H9 (cell line): ENCODE data around the gene CFAP54. TPM values are rescaled to one million over a fixed set of nuclear protein-coding genes. Genes with fewer than 3 reads are reported as not detected.

Experiments used
- DNase-seq: peaks from one replicate; pipeline ENCODE4 v3.0.0-alpha.2; 2017
- H2AFZ ChIP-seq: one replicate; pipeline ENCODE4 v1.6.1; 2013; ENCODE audit warnings: mild to moderate bottlenecking, low read length, control low read depth, moderate library complexity
- H2AK5ac ChIP-seq: 2 replicates; pipeline ENCODE4 v1.6.1; 2013; ENCODE audit warnings: low read length, control low read depth, mixed read lengths; ENCODE audit not compliant: insufficient read length
- H2BK120ac ChIP-seq: one replicate; pipeline ENCODE4 v1.6.1; 2013; ENCODE audit warnings: low read depth, mild to moderate bottlenecking, low read length, control low read depth, inconsistent platforms; ENCODE audit not compliant: poor library complexity, severe bottlenecking
- H2BK12ac ChIP-seq: 2 replicates; pipeline ENCODE4 v1.6.1; 2013; ENCODE audit warnings: low read length, control low read depth, mixed read lengths, low read depth; ENCODE audit not compliant: insufficient read length
- H2BK15ac ChIP-seq: 2 replicates; pipeline ENCODE4 v1.6.1; 2013; ENCODE audit warnings: low read depth, low read length, control low read depth
- H2BK20ac ChIP-seq: one replicate; pipeline ENCODE4 v1.6.1; 2013; ENCODE audit warnings: low read depth, mild to moderate bottlenecking, low read length, control low read depth, inconsistent platforms; ENCODE audit not compliant: poor library complexity, severe bottlenecking
- H2BK5ac ChIP-seq: 2 replicates; pipeline ENCODE4 v1.6.1; 2013; ENCODE audit warnings: low read length, control low read depth, mixed read lengths; ENCODE audit not compliant: insufficient read length
- H3K14ac ChIP-seq: 2 replicates; pipeline ENCODE4 v1.6.1; 2013; ENCODE audit warnings: low read length, control low read depth; ENCODE audit not compliant: insufficient read depth
- H3K18ac ChIP-seq: 2 replicates; pipeline ENCODE4 v1.6.1; 2013; ENCODE audit warnings: low read depth, mild to moderate bottlenecking, mixed read lengths, low read length, control low read depth; ENCODE audit not compliant: insufficient read length
- H3K23ac ChIP-seq: 2 replicates; pipeline ENCODE4 v1.6.1; 2013; ENCODE audit warnings: low read length, control low read depth, mixed read lengths, low read depth; ENCODE audit not compliant: insufficient read length
- H3K23me2 ChIP-seq: 2 replicates; pipeline ENCODE4 v1.6.1; 2013; ENCODE audit warnings: low read depth, mild to moderate bottlenecking, mixed read lengths, low read length, control low read depth; ENCODE audit not compliant: insufficient read length, poor library complexity, severe bottlenecking
- H3K27ac ChIP-seq: 2 replicates; pipeline ENCODE4 v1.5.1; 2013; ENCODE audit warnings: low read length, control low read depth, mixed read lengths, low read depth; ENCODE audit not compliant: insufficient read length
- H3K27me3 ChIP-seq: 2 replicates; pipeline ENCODE4 v1.6.1; 2013; ENCODE audit warnings: low read length, control low read depth, inconsistent platforms; ENCODE audit not compliant: insufficient read depth
- H3K4ac ChIP-seq: 2 replicates; pipeline ENCODE4 v1.6.1; 2013; ENCODE audit warnings: low read depth, mild to moderate bottlenecking, control low read depth, inconsistent platforms, low read length, moderate library complexity
- H3K4me1 ChIP-seq: 2 replicates; pipeline ENCODE4 v1.6.1; 2013; ENCODE audit warnings: low read length, control low read depth, inconsistent platforms; ENCODE audit not compliant: insufficient read depth
- H3K4me2 ChIP-seq: 2 replicates; pipeline ENCODE4 v1.6.1; 2013; ENCODE audit warnings: low read length, control low read depth, mixed read lengths; ENCODE audit not compliant: insufficient read length, insufficient read depth
- H3K56ac ChIP-seq: 2 replicates; pipeline ENCODE4 v1.6.1; 2013; ENCODE audit warnings: low read depth, mild to moderate bottlenecking, mixed read lengths, low read length, control low read depth; ENCODE audit not compliant: insufficient read length
- H3K79me1 ChIP-seq: 2 replicates; pipeline ENCODE4 v1.6.1; 2013; ENCODE audit warnings: low read depth, mild to moderate bottlenecking, moderate library complexity, low read length, control low read depth, inconsistent platforms; ENCODE audit not compliant: insufficient read depth, poor library complexity, severe bottlenecking
- H3K79me2 ChIP-seq: 2 replicates; pipeline ENCODE4 v1.6.1; 2013; ENCODE audit warnings: low read length, control low read depth, inconsistent platforms; ENCODE audit not compliant: insufficient read depth
- H3K9ac ChIP-seq: 2 replicates; pipeline ENCODE4 v1.6.1; 2013; ENCODE audit warnings: low read length, control low read depth, mixed read lengths; ENCODE audit not compliant: insufficient read length; ENCODE audit errors: extremely low read depth
- H3K9me3 ChIP-seq: one replicate; pipeline ENCODE4 v1.6.1; 2013; ENCODE audit warnings: low read depth, low read length, inconsistent platforms; ENCODE audit not compliant: control insufficient read depth
- H3T11ph ChIP-seq: one replicate; pipeline ENCODE4 v1.6.1; 2013; ENCODE audit warnings: mild to moderate bottlenecking, low read length, control low read depth, inconsistent platforms
- H4K20me1 ChIP-seq: one replicate; pipeline ENCODE4 v1.6.1; 2013; ENCODE audit not compliant: control insufficient read depth, insufficient read length, insufficient read depth
- H4K5ac ChIP-seq: 2 replicates; pipeline ENCODE4 v1.6.1; 2013; ENCODE audit warnings: low read depth, mild to moderate bottlenecking, mixed read lengths, low read length, control low read depth; ENCODE audit not compliant: insufficient read length
- H4K8ac ChIP-seq: replicated peaks from 2 replicates; pipeline ENCODE4 v1.6.1; 2013; ENCODE audit warnings: low read length, control low read depth, mixed read lengths, low read depth; ENCODE audit not compliant: insufficient read length
- H4K91ac ChIP-seq: 2 replicates; pipeline ENCODE4 v1.6.1; 2013; ENCODE audit warnings: low read depth, mild to moderate bottlenecking, moderate library complexity, mixed read lengths, low read length, control low read depth; ENCODE audit not compliant: insufficient read length
- H3K27ac Mint-ChIP-seq, 3 experiments: 2 replicates in 2 of 3; 3 replicates in 1 of 3; pipeline ENCODE4 v1.8.0; 2020 to 2021; ENCODE audit warnings: mixed read lengths in 3 of 3, mild to moderate bottlenecking in 1 of 3, moderate library complexity in 1 of 3
- H3K27me3 Mint-ChIP-seq: 2 replicates; pipeline ENCODE4 v1.8.0; 2021; ENCODE audit warnings: low read depth, mild to moderate bottlenecking, moderate library complexity, mixed read lengths
- H3K36me3 Mint-ChIP-seq, 3 experiments: 2 replicates in 2 of 3; 3 replicates in 1 of 3; pipeline ENCODE4 v1.8.0; 2020 to 2021; ENCODE audit warnings: low read depth in 3 of 3, mixed read lengths in 3 of 3; ENCODE audit not compliant: insufficient read depth in 1 of 3
- H3K4me1 Mint-ChIP-seq, 2 experiments: 2 replicates each; pipeline ENCODE4 v1.8.0; 2020; ENCODE audit warnings: mixed read lengths in 2 of 2
- H3K4me3 Mint-ChIP-seq, 2 experiments: 2 replicates in 1 of 2; 3 replicates in 1 of 2; pipeline ENCODE4 v1.8.0; 2020 to 2021; ENCODE audit warnings: mild to moderate bottlenecking in 2 of 2, mixed read lengths in 2 of 2, moderate library complexity in 1 of 2
- H3K9me3 Mint-ChIP-seq, 2 experiments: 2 replicates in 1 of 2; 3 replicates in 1 of 2; pipeline ENCODE4 v1.8.0; 2020; ENCODE audit warnings: mild to moderate bottlenecking in 2 of 2, mixed read lengths in 2 of 2, moderate library complexity in 1 of 2
- WGBS: extraction: QIAGEN DNeasy Blood & Tissue Kit; methylation state at CpG from one replicate; pipeline ENCODE4 v1.1.7; 2013; ENCODE audit warnings: missing lambda C conversion rate, low lambda C conversion rate, mixed read lengths; ENCODE audit not compliant: insufficient read length; ENCODE audit errors: extremely low coverage; 5-methylcytosine and 5-hydroxymethylcytosine counted together
- total RNA-seq: library from RNA; stranded (reverse); gene quantifications from 2 replicates; pipeline ENCODE4 v1.2.1, GENCODE V29; 2021
- TF ChIP-seq, protein P1 (sequence below): fragments of 200-600 bp; sonication (generic); conservative IDR thresholded peaks from 3 replicates; pipeline ENCODE4 v1.8.0; 2021; ENCODE audit warnings: antibody characterized with exemption, mild to moderate bottlenecking

The CFAP54 gene
- total RNA-seq, 1 experiment from 2014 or later = 0.24 TPM

DNA sequence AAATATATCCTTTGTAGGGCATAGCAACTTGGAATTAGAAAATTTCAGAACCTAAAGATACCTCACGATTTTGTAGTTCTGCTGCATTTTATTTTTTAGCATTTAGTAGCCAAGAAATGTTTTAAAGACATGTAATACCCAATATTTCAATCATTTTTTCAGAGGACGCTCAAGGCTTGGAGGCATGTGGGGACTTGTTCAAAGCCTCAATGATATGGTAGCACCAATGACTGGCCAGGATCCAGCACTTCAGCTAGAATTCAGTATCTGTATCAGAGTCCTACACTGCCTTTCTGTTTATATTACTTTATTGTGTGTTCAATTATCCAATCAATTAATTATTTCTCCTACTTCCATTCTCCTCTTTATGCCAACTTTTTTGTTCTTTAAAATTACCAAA lies 262.8 kb downstream of the CFAP54 start:
- no peak overlapping the region for H2BK5ac ChIP-seq
- no peak overlapping the region for H4K8ac ChIP-seq
- H3K18ac ChIP-seq = no peak overlapping the region
- no peaks in the 10 kb centered on the region for H3K79me1 ChIP-seq
- H3K4me1 ChIP-seq = no peaks in the 10 kb centered on the region; the same call in 1 of the 2 replicates
- no peaks in the 10 kb centered on the region for H4K20me1 ChIP-seq
- WGBS = no CpG with 5 or more reads among the region's 2 CpGs
- H3K4me2 ChIP-seq = no peak overlapping the region
- no peak for DNase-seq
- H3K4me3 Mint-ChIP-seq = no peak overlapping the region
- no peak overlapping the region for H2BK15ac ChIP-seq
- no peaks in the 10 kb centered on the region for H3K9me3 ChIP-seq
- H3K14ac ChIP-seq = no peak overlapping the region
- TF ChIP-seq, protein P1, sequence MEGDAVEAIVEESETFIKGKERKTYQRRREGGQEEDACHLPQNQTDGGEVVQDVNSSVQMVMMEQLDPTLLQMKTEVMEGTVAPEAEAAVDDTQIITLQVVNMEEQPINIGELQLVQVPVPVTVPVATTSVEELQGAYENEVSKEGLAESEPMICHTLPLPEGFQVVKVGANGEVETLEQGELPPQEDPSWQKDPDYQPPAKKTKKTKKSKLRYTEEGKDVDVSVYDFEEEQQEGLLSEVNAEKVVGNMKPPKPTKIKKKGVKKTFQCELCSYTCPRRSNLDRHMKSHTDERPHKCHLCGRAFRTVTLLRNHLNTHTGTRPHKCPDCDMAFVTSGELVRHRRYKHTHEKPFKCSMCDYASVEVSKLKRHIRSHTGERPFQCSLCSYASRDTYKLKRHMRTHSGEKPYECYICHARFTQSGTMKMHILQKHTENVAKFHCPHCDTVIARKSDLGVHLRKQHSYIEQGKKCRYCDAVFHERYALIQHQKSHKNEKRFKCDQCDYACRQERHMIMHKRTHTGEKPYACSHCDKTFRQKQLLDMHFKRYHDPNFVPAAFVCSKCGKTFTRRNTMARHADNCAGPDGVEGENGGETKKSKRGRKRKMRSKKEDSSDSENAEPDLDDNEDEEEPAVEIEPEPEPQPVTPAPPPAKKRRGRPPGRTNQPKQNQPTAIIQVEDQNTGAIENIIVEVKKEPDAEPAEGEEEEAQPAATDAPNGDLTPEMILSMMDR = no peak
- peaks cover 13 to 15% of the 10 kb centered on the region in 2 experiments for H3K4me1 Mint-ChIP-seq
- no peak overlapping the region for H3K9ac ChIP-seq
- H3K4ac ChIP-seq = no peak overlapping the region
- H3T11ph ChIP-seq = no peak overlapping the region
- no peak overlapping the region for H2AFZ ChIP-seq
- no peak overlapping the region for H4K91ac ChIP-seq
- H4K5ac ChIP-seq = no peak overlapping the region
- H2BK20ac ChIP-seq = no peak overlapping the region
- no peak overlapping the region for H3K27ac ChIP-seq
- H3K27me3 Mint-ChIP-seq = no peaks in the 10 kb centered on the region; the same call in 1 of the 2 replicates
- no peaks in the 10 kb centered on the region for H3K27me3 ChIP-seq
- H2AK5ac ChIP-seq = no peak overlapping the region
- no peak overlapping the region for H3K27ac Mint-ChIP-seq
- H2BK12ac ChIP-seq = no peak overlapping the region
- no peaks in the 10 kb centered on the region for H3K9me3 Mint-ChIP-seq
- H3K79me2 ChIP-seq = no peaks in the 10 kb centered on the region
- H3K36me3 Mint-ChIP-seq = no peaks in the 10 kb centered on the region
- no peak overlapping the region for H3K56ac ChIP-seq
- no peak overlapping the region for H2BK120ac ChIP-seq
- H3K23me2 ChIP-seq = no peaks in the 10 kb centered on the region
- no peak overlapping the region for H3K23ac ChIP-seq
